Activated CD4-positive, alpha-beta T cell treated with anti-CD3 and anti-CD28 coated beads for 36 hours (primary cell): Measurements from ENCODE around the gene CDYL2. TPM values are rescaled to one million over a fixed set of nuclear protein-coding genes. Genes with fewer than 3 reads are reported as not detected.
A peak's percentile ranks its signal among the peaks of the same experiment; 100 is the strongest.

Experiments
- ATAC-seq: fragments of 200-7000 bp; cut with Tn5 transposase; one replicate; pipeline ENCODE4 v1.10.0; 2021; ENCODE audit warnings: mild to moderate bottlenecking, moderate library complexity
- CTCF ChIA-PET: fragments of 350-600 bp; sonication (Branson Sonifier 250); formaldehyde crosslinking; loops from one replicate; lab custom pipeline; 2021; ENCODE audit warnings: antibody characterized with exemption; lab: Charles Lee
- POLR2A ChIA-PET: fragments of 350-600 bp; sonication (Branson Sonifier 250); formaldehyde crosslinking; loops from one replicate; lab custom pipeline; 2021; ENCODE audit warnings: antibody characterized with exemption, inconsistent platforms; lab: Charles Lee
- DNase-seq: peaks from one replicate; pipeline ENCODE4 v3.0.0-alpha.2; 2020
- H3K27ac Mint-ChIP-seq: one replicate; pipeline ENCODE4 v1.8.0; 2021; ENCODE audit warnings: mixed read lengths
- H3K27me3 Mint-ChIP-seq: one replicate; pipeline ENCODE4 v1.8.0; 2021; ENCODE audit warnings: mixed read lengths
- H3K36me3 Mint-ChIP-seq: one replicate; pipeline ENCODE4 v1.8.0; 2021; ENCODE audit warnings: low read depth, mixed read lengths
- H3K4me1 Mint-ChIP-seq: one replicate; pipeline ENCODE4 v1.8.0; 2021; ENCODE audit warnings: mixed read lengths
- H3K4me3 Mint-ChIP-seq: one replicate; pipeline ENCODE4 v1.8.0; 2021; ENCODE audit warnings: mild to moderate bottlenecking, moderate library complexity, mixed read lengths
- H3K9me3 Mint-ChIP-seq: one replicate; pipeline ENCODE4 v1.8.0; 2021; ENCODE audit warnings: low read depth, mixed read lengths
- intact Hi-C, 2 experiments: fragments of 100-400 bp; cut with DNase I in 1 of 2; cut with micrococcal nuclease in 1 of 2; formaldehyde crosslinking; loops; one replicate each; pipeline versions ENCODE4 v1.14.2 to v1.15.1; 2022 to 2024; cut with DNase I, micrococcal nuclease
- total RNA-seq, 2 experiments: library from RNA; stranded (reverse); gene quantifications; one replicate each; pipeline ENCODE4 v1.2.3, GENCODE V29; 2021

Gene CDYL2
- total RNA-seq, 2 experiments from 2014 or later, result 17.6 to 21.5 TPM

DNA sequence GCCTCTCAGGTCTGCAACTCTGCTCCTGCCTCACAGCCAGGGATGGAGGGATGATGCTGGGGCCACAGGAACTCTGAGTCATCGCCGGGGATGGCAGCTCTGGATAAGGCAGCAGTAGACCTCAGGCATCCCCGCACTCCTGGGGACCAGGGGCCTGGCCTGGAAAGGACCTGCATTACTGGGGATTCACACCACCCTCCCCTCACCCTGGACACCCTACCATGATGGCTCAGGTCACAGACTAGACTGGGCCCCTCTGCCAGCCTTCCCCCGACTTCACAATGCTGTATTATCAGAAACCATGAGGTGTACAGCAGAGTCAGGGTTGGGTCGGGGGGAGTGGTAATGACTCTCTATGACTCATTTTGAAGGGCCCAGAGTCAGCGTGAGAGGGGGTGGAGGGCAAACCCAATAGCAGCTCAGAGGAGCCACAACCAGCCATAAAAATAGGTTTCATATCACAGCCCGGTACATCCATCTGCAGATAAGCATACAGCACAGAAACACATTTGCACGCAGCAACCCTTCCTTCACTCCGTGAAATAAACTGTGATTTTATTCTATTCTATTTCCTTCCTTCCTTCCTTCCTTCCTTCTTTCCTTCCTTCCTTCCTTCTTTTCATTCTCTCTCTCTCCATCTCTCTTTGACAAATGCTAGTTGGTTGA is 234.8 kb downstream of the CDYL2 start:
- peaks cover 2% of the 10 kb centered on the region for H3K9me3 Mint-ChIP-seq
- H3K36me3 Mint-ChIP-seq, result no peaks in the 10 kb centered on the region
- ATAC-seq (peak; percentile 98), DNase-seq (peak; percentile 90)
- intact Hi-C loops, result loop anchor here (1.0 to 10.0 kb wide), 4 partner anchors 11 to 745 kb away; partner anchors contain the start of genes CDYL2 (in 1 of the 2), DYNLRB2 (in 1 of the 2) and GAN (in 1 of the 2)
- H3K27me3 Mint-ChIP-seq, result peaks cover 4% of the 10 kb centered on the region
- peaks cover 38% of the 10 kb centered on the region for H3K4me1 Mint-ChIP-seq
- H3K4me3 Mint-ChIP-seq, result peak overlapping the region; percentile 5
- CTCF ChIA-PET, result interaction anchor here (0.8 kb wide), 1 partner anchor 11 kb away, joined by 3 read pairs; no protein-coding TSS in a partner anchor
- H3K27ac Mint-ChIP-seq, result peak overlapping the region; percentile 81
- POLR2A ChIA-PET, result interaction anchor here (0.7 to 1.1 kb wide), 2 partner anchors 11 to 237 kb away, joined by 3 read pairs; no protein-coding TSS in a partner anchor

GRCh38 chr16:80564394-80564793 is 240.0 kb downstream of the CDYL2 start:
- Mint-ChIP-seq H3K36me3 (no peaks in the 10 kb centered on the region), H3K4me3 (no peak overlapping the region), H3K9me3 (no peaks in the 10 kb centered on the region), H3K27ac (peak overlapping the region; percentile 21), H3K27me3 (peaks cover 3% of the 10 kb centered on the region), H3K4me1 (peaks cover 29% of the 10 kb centered on the region)
- ChIA-PET CTCF (interaction anchor here (1.3 kb wide), 2 partner anchors 15 to 38 kb away, joined by 3 read pairs; no protein-coding TSS in a partner anchor), POLR2A (no interaction called here)
- no peak for DNase-seq
- no peak for ATAC-seq
- intact Hi-C loops, result loop anchor here in 1 of 2 experiments (10.0 kb wide), 1 partner anchor 750 kb away; the partner anchor contains the start of gene GAN

DNA sequence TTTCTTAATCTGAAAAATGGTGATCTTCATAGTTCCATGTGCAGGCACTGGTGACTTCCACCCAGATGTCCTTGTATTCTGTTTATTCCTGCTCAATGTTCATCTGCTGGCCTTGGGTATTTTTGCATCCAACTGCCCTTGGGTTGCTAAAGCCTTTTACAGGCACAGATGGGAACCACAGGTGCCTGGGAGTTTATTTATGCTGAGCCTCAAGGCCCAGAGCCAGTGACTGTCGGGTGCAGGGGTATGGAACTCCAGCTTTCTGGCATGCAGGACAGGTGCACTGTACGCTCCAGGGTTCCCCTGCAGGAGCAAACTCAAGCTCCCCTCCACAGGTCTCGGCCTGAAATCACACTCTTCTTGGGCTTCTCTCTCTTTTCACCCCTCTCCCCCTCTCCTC is 241.3 kb downstream of the CDYL2 start:
- POLR2A ChIA-PET, result no interaction called here
- intact Hi-C loops, result loop anchor here in 1 of 2 experiments (10.0 kb wide), 1 partner anchor 752 kb away; the partner anchor contains the start of gene GAN
- Mint-ChIP-seq H3K36me3 (no peaks in the 10 kb centered on the region), H3K9me3 (no peaks in the 10 kb centered on the region), H3K4me1 (peaks cover 21% of the 10 kb centered on the region), H3K27ac (no peak overlapping the region), H3K4me3 (no peak overlapping the region), H3K27me3 (peaks cover 3% of the 10 kb centered on the region)
- CTCF ChIA-PET, result interaction anchor here (1.1 to 1.3 kb wide), 2 partner anchors 36 to 60 kb away, joined by 3 to 4 read pairs; no protein-coding TSS in a partner anchor
- ATAC-seq (no peak), DNase-seq (no peak)

DNA sequence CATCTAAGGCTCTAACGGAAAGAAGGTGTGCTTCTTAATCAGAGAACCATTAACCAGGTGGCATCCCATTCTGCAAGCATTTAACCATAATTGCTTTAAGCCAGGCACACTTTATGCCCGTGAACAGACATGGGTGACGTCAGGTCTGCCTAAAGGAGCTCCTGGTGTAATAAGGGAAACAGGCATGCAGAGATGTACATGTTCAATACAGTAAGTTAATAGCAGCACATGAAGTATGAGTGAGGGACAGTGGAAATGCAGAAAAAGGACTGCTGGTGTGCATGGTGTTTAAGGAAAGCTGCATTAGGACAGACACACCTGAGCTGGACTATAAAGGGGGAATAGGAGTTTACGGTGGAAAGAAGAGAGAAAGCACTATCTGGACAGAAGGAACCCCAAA is 245.0 kb downstream of the CDYL2 start:
- no peak for DNase-seq
- H3K27ac Mint-ChIP-seq, result no peak overlapping the region
- H3K9me3 Mint-ChIP-seq, result no peaks in the 10 kb centered on the region
- no peaks in the 10 kb centered on the region for H3K27me3 Mint-ChIP-seq
- intact Hi-C loops, result no loop called here
- peaks cover 9% of the 10 kb centered on the region for H3K4me1 Mint-ChIP-seq
- ChIA-PET POLR2A (no interaction called here), CTCF (no interaction called here)
- no peak for ATAC-seq
- H3K4me3 Mint-ChIP-seq, result no peak overlapping the region
- no peaks in the 10 kb centered on the region for H3K36me3 Mint-ChIP-seq

DNA sequence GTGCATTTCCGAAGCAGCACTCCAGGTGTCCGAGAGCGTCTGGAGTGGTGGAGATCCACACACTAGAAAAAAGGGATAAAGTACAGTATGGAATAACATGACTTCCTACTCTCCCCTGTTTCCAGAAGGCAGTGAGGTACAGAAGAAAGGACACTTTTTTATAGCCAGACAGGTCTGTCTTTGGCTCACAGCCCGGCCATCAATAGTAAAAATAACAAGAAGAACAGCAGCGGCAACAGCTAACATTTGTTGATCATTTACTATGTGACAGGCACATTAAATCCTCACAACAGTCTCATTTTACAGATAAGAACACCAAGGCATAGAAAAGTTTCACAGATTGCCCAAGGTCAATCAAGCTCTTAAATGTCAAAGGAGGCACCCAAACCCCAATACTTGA is 247.4 kb downstream of the CDYL2 start:
- H3K36me3 Mint-ChIP-seq, result no peaks in the 10 kb centered on the region
- intact Hi-C loops, result no loop called here
- CTCF ChIA-PET, result no interaction called here
- no peak overlapping the region for H3K4me3 Mint-ChIP-seq
- H3K27me3 Mint-ChIP-seq, result no peaks in the 10 kb centered on the region
- no peaks in the 10 kb centered on the region for H3K9me3 Mint-ChIP-seq
- POLR2A ChIA-PET, result no interaction called here
- DNase-seq (no peak), ATAC-seq (no peak)
- no peak overlapping the region for H3K27ac Mint-ChIP-seq
- peaks cover 9% of the 10 kb centered on the region for H3K4me1 Mint-ChIP-seq

- ChIA-PET CTCF (no interaction called here), POLR2A (no interaction called here)
- Mint-ChIP-seq H3K36me3 (no peaks in the 10 kb centered on the region), H3K27me3 (no peaks in the 10 kb centered on the region), H3K4me1 (peaks cover 9% of the 10 kb centered on the region), H3K27ac (no peak overlapping the region), H3K9me3 (no peaks in the 10 kb centered on the region), H3K4me3 (no peak overlapping the region)
- intact Hi-C loops, result no loop called here
- ATAC-seq (no peak), DNase-seq (no peak)
Observed at GRCh38 chr16:80556481-80556880, 247.9 kb downstream of the CDYL2 start.

- Mint-ChIP-seq H3K27me3 (no peaks in the 10 kb centered on the region), H3K4me3 (no peak overlapping the region), H3K4me1 (peaks cover 9% of the 10 kb centered on the region), H3K27ac (no peak overlapping the region), H3K36me3 (no peaks in the 10 kb centered on the region), H3K9me3 (no peaks in the 10 kb centered on the region)
- intact Hi-C loops, result no loop called here
- DNase-seq (no peak), ATAC-seq (no peak)
- ChIA-PET CTCF (interaction anchor here (1.4 to 1.9 kb wide), 3 partner anchors 11 to 27 kb away, joined by 7 to 11 read pairs (median 7); no protein-coding TSS in a partner anchor), POLR2A (no interaction called here)
Observed at GRCh38 chr16:80554033-80554432, 250.4 kb downstream of the CDYL2 start.

DNA sequence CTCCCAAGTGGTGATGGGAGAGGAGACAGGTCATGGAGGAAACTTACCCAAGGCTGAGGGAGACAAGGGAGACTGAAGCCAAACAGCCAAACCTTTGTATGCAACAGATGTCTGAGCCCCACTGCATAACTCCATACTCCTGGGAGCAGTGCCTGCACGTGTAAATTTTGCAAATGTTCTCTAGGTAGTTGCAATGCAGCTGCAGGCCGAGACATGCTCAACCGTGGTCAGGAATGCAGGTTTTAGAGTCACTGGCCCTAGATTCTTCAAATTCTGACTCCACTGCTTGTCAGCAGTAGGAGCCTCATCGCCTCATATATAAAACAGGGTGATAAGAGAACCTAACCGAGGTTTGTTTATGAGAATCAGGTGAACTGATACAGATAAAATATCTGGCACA is 252.1 kb downstream of the CDYL2 start:
- POLR2A ChIA-PET, result no interaction called here
- CTCF ChIA-PET, result no interaction called here
- no peak for ATAC-seq
- intact Hi-C loops, result no loop called here
- Mint-ChIP-seq H3K36me3 (no peaks in the 10 kb centered on the region), H3K4me1 (peaks cover 5% of the 10 kb centered on the region), H3K27me3 (no peaks in the 10 kb centered on the region), H3K4me3 (no peak overlapping the region), H3K27ac (no peak overlapping the region), H3K9me3 (no peaks in the 10 kb centered on the region)
- no peak for DNase-seq

Other genes starting within 250 kb of the CDYL2 start
- 100 to 1,000 TPM in 1 of 2 experiments, 10 to 100 TPM in 1; 100.0 to 114 TPM for gene CMC2, start 202.3 kb upstream of the CDYL2 start, total RNA-seq
- gene CENPN, start 202.6 kb upstream of the CDYL2 start, total RNA-seq, result 10 to 100 TPM; 45.7 to 56.3 TPM
- gene ATMIN, start 231.2 kb upstream of the CDYL2 start, total RNA-seq, result 10 to 100 TPM; 20.3 to 31.2 TPM